K562 (cell line): ENCODE measurements around the gene LEUTX. TPM values are rescaled to one million over a fixed set of nuclear protein-coding genes. Genes with fewer than 3 reads are reported as not detected.

Experiments used
- ATAC-seq: fragments of 200-7000 bp; cut with Tn5 transposase; 3 replicates; pipeline ENCODE4 v1.9.1; 2020; ENCODE audit warnings: moderate library complexity
- BruUV-seq: library from RNA; stranded (reverse); fragments of 400-500 nt; replicated peaks from 2 replicates; lab custom pipeline; 2021; lab: Mats Ljungman, UMichigan
- CTCF ChIA-PET: fragments of 300-600 bp; formaldehyde crosslinking; extraction: SDS; loops from one replicate; lab custom pipeline; 2021; ENCODE audit warnings: low intra/inter-chr PET ratio; lab: Yijun Ruan, JAX
- POLR2A ChIA-PET: fragments of 300-600, 350-650 bp; sonication (Branson Sonifier 250); formaldehyde crosslinking; extraction: SDS; loops from one replicate; lab custom pipeline; 2021; ENCODE audit warnings: antibody characterized with exemption, inconsistent platforms; lab: Yijun Ruan, JAX
- DNase-seq, 4 experiments: peaks; one replicate each; pipeline versions ENCODE4 v3.0.0 to v3.0.0-alpha.2; 2011 to 2018; ENCODE audit warnings: low spot score in 3 of 4, mixed read lengths in 3 of 4; ENCODE audit errors: extremely low read depth in 1 of 4
- FAIRE-seq: peaks from 2 replicates; lab custom pipeline; 2011; peaks lifted over from hg19 to GRCh38; lab: Jason Lieb, UNC
- H2AFZ ChIP-seq: 2 replicates; pipeline ENCODE4 v1.6.0; 2011; ENCODE audit warnings: low read depth, low read length, control low read depth, inconsistent platforms
- H3K27ac ChIP-seq: fragments of 200-600 bp; 3 replicates; pipeline ENCODE4 v1.8.0; 2011; ENCODE audit warnings: low read depth, mild to moderate bottlenecking, control low read depth, inconsistent platforms, low read length, moderate library complexity, mixed read lengths; ENCODE audit errors: extremely low read depth
- H3K27me3 ChIP-seq, 2 experiments: fragments of 300-600 bp in 1 of 2; 2 replicates in 1 of 2; 3 replicates in 1 of 2; pipeline versions ENCODE4 v1.6.0 to v1.8.0; 2011; ENCODE audit warnings: inconsistent platforms in 2 of 2, low read length in 2 of 2, mild to moderate bottlenecking in 1 of 2, mixed read lengths in 1 of 2, moderate library complexity in 1 of 2; ENCODE audit not compliant: control insufficient read depth in 2 of 2, insufficient read depth in 2 of 2
- H3K36me3 ChIP-seq: fragments of 300-600 bp; 3 replicates; pipeline ENCODE4 v1.8.0; 2011; ENCODE audit warnings: mild to moderate bottlenecking, low read length, inconsistent platforms; ENCODE audit not compliant: control insufficient read depth, insufficient read depth
- H3K4me1 ChIP-seq, 2 experiments: fragments of 200-600 bp in 1 of 2; replicated peaks in 1 of 2; 2 replicates in 1 of 2; 3 replicates in 1 of 2; pipeline versions ENCODE4 v1.5.1 to v1.8.0; 2011; ENCODE audit warnings: inconsistent platforms in 2 of 2, low read length in 2 of 2, mild to moderate bottlenecking in 1 of 2, mixed read lengths in 1 of 2, moderate library complexity in 1 of 2; ENCODE audit not compliant: control insufficient read depth in 2 of 2, insufficient read depth in 2 of 2
- H3K4me2 ChIP-seq: 2 replicates; pipeline ENCODE4 v1.6.1; 2011; ENCODE audit warnings: low read length, control low read depth, inconsistent platforms, mixed read lengths; ENCODE audit not compliant: insufficient read depth
- H3K4me3 ChIP-seq: fragments of 200-600 bp; sonication (generic), shearing (Covaris generic); 2 replicates; pipeline ENCODE4 v1.5.1; 2016; ENCODE audit warnings: control low read depth, inconsistent platforms
- H3K79me2 ChIP-seq: fragments of 200-600 bp; 3 replicates; pipeline ENCODE4 v1.8.0; 2011; ENCODE audit warnings: low read length, inconsistent platforms; ENCODE audit not compliant: control insufficient read depth, insufficient read depth
- H3K9ac ChIP-seq, 2 experiments: 2 replicates each; pipeline versions ENCODE4 v1.6.0 to v1.6.1; 2011; ENCODE audit warnings: low read depth in 2 of 2, low read length in 2 of 2, control low read depth in 1 of 2, inconsistent platforms in 1 of 2, mild to moderate bottlenecking in 1 of 2, mixed read lengths in 1 of 2; ENCODE audit not compliant: insufficient read depth in 1 of 2
- H3K9me1 ChIP-seq: one replicate; pipeline ENCODE4 v1.6.0; 2011; ENCODE audit warnings: inconsistent platforms, mild to moderate bottlenecking, low read length, moderate library complexity; ENCODE audit not compliant: control insufficient read depth, insufficient read depth
- H3K9me3 ChIP-seq: replicated peaks from 2 replicates; pipeline ENCODE4 v1.5.1; 2011; ENCODE audit warnings: low read depth, low read length, inconsistent platforms; ENCODE audit not compliant: control insufficient read depth, insufficient read depth
- H4K20me1 ChIP-seq: replicated peaks from 2 replicates; pipeline ENCODE4 v1.6.1; 2011; ENCODE audit warnings: low read length, inconsistent platforms, mixed read lengths; ENCODE audit not compliant: control insufficient read depth, insufficient read depth
- CBX2 ChIP-seq: fragments of 200-600 bp; sonication (generic); IDR thresholded peaks from one replicate; pipeline ENCODE4 v1.6.1; 2012; ENCODE audit warnings: mild to moderate bottlenecking, low read length, inconsistent platforms; ENCODE audit not compliant: insufficient read depth, poor library complexity, severe bottlenecking
- DIDO1 ChIP-seq: fragments of 450-650 bp; IDR thresholded peaks from 2 replicates; pipeline ENCODE4 v1.6.1; 2016; ENCODE audit warnings: low read depth, missing biosample characterization, missing genetic modification characterization
- EP400 ChIP-seq: fragments of 450-650 bp; IDR thresholded peaks from 2 replicates; pipeline ENCODE4 v1.6.1; 2017; ENCODE audit warnings: antibody characterized with exemption, mild to moderate bottlenecking, moderate library complexity
- GTF2A2 ChIP-seq: IDR thresholded peaks from 2 replicates; pipeline ENCODE4 v1.6.1; 2016; ENCODE audit warnings: mild to moderate bottlenecking, missing genetic modification characterization, missing compliant biosample characterization
- HES1 ChIP-seq: fragments of 450-650 bp; IDR thresholded peaks from 2 replicates; pipeline ENCODE4 v1.6.1; 2016; ENCODE audit warnings: low read depth, mild to moderate bottlenecking, moderate library complexity
- MAFG ChIP-seq: fragments of 450-650 bp; conservative IDR thresholded peaks from 2 replicates; pipeline ENCODE4 v1.6.1; 2016; ENCODE audit warnings: missing genetic modification characterization, missing compliant biosample characterization
- NCOR1 ChIP-seq: fragments of 450-650 bp; IDR thresholded peaks from 2 replicates; pipeline ENCODE4 v1.6.1; 2016; ENCODE audit warnings: mild to moderate bottlenecking, moderate library complexity
- PATZ1 ChIP-seq: fragments of 250-450 bp; sonication (Bioruptor Pico); IDR thresholded peaks from 2 replicates; pipeline ENCODE4 v1.5.0; 2020; ENCODE audit warnings: mild to moderate bottlenecking, borderline replicate concordance
- PHB ChIP-seq: fragments of 250-450 bp; sonication (Bioruptor Pico); IDR thresholded peaks from 2 replicates; pipeline ENCODE4 v1.5.0; 2021
- RNF219 ChIP-seq: fragments of 250-450 bp; sonication (Bioruptor Pico); IDR thresholded peaks from 2 replicates; pipeline ENCODE4 v1.5.0; 2022; ENCODE audit warnings: mild to moderate bottlenecking
- SREBF1 ChIP-seq: fragments of 150-350 bp; IDR thresholded peaks from 2 replicates; pipeline ENCODE4 v1.6.1; 2014; ENCODE audit warnings: antibody characterized with exemption, low read depth, low read length, borderline replicate concordance
- TFE3 ChIP-seq: fragments of 450-650 bp; formaldehyde crosslinking; IDR thresholded peaks from 2 replicates; pipeline ENCODE4 v1.4.0; 2020; ENCODE audit warnings: mild to moderate bottlenecking, mixed read lengths
- U2AF1 ChIP-seq: fragments of 200-400 bp; formaldehyde crosslinking; optimal IDR thresholded peaks from 2 replicates; pipeline ENCODE3; 2017; ENCODE audit warnings: mild to moderate bottlenecking, low read depth, low read length, moderate library complexity
- ZNF212 ChIP-seq: fragments of 450-650 bp; formaldehyde crosslinking; IDR thresholded peaks from 2 replicates; pipeline ENCODE4 v1.4.0; 2020; ENCODE audit warnings: mild to moderate bottlenecking
- ZNF41 ChIP-seq: fragments of 250-450 bp; sonication (Bioruptor Pico); conservative IDR thresholded peaks from 2 replicates; pipeline ENCODE4 v1.4.0; 2020; ENCODE audit warnings: mild to moderate bottlenecking
- WGBS: fragments of 100-300 bp; shearing (Covaris generic); methylation state at CpG from one replicate; pipeline ENCODE4 v1.1.6; 2016; ENCODE audit warnings: low coverage, mixed read lengths; ENCODE audit not compliant: insufficient coverage; ENCODE audit errors: missing lambda C conversion rate; 5-methylcytosine and 5-hydroxymethylcytosine counted together
- in situ Hi-C: fragments of 300-500 bp; cut with MboI; formaldehyde crosslinking; loops from 4 replicates; pipeline ENCODE4 v1.15.0; 2018; ENCODE audit warnings: inconsistent platforms, mixed read lengths
- intact Hi-C: fragments of 100-400 bp; cut with micrococcal nuclease; formaldehyde crosslinking; loops from 2 replicates; pipeline ENCODE4 v1.14.2; 2022
- polyA plus RNA-seq, 8 experiments: library from polyadenylated mRNA; depleted of rRNA in 4 of 8; stranded (reverse) in 5 of 8; unstranded in 3 of 8; fragments of >200 nt; fragmentation: Nextera tagmentation in 2 of 8; fragmentation: Illumina TruSeq in 1 of 8; extraction: Ambion mirVana in 2 of 8; extraction: Trizol in 1 of 8; gene quantifications; 2 replicates each; pipeline versions ENCODE4 v1.2.1 to v1.2.3, GENCODE V29; 2011 to 2014; ENCODE audit warnings: inconsistent platforms in 1 of 8, missing spikeins in 1 of 8
- total RNA-seq, 7 experiments: library from RNA; depleted of rRNA in 6 of 7; stranded (reverse); fragments of >200 nt in 6 of 7; fragmentation: Illumina TruSeq in 2 of 7; extraction: Trizol in 2 of 7; gene quantifications; 2 replicates each; pipeline versions ENCODE4 v1.2.1 to v1.2.3, GENCODE V29; 2011 to 2021; ENCODE audit warnings: low replicate concordance in 1 of 7

Gene LEUTX
- total and polyA plus RNA-seq, 9 of the 15 experiments (the other 6 are each of a cell fraction or from before 2014, with no cell fraction given) = not detected

- Histone ChIP-seq H3K79me2 (no peaks in the 10 kb centered on the region), H2AFZ (no peak overlapping the region)
- TF ChIP-seq PATZ1 (CRISPR knock-in tag) (no peak), HES1 (no peak), GTF2A2 (tag) (no peak), U2AF1 (no peak), MAFG (tag) (no peak), ZNF41 (no peak), NCOR1 (no peak), RNF219 (CRISPR knock-in tag) (no peak), PHB (CRISPR knock-in tag) (no peak), CBX2 (no peak), DIDO1 (tag) (no peak), TFE3 (CRISPR knock-in tag) (no peak), EP400 (no peak), ZNF212 (no peak), SREBF1 (no peak)
- TF ChIP-seq, all 486 proteins: peak for 0
- Histone ChIP-seq H3K27me3 (peaks cover 0 to 5% of the 10 kb centered on the region in 2 experiments; a peak in 1 of 5 replicates), H3K4me3 (no peak overlapping the region), H3K9me1 (no peaks in the 10 kb centered on the region), H3K9ac (no peak overlapping the region), H3K27ac (no peak overlapping the region), H3K9me3 (no peaks in the 10 kb centered on the region), H3K4me2 (no peak overlapping the region), H3K4me1 (no peaks in the 10 kb centered on the region), H3K36me3 (no peaks in the 10 kb centered on the region), H4K20me1 (no peaks in the 10 kb centered on the region)
- FAIRE-seq = no peak
- 4% methylated on average over 2 of the region's 2 CpGs for WGBS
- POLR2A ChIA-PET = no interaction called here
- no peak for DNase-seq
- in situ Hi-C loops (no loop called here), intact Hi-C loops (no loop called here)
- no peak for ATAC-seq
- CTCF ChIA-PET = no interaction called here
- BruUV-seq = no TSS peak
Measured at GRCh38 chr19:39733841-39734240, 44.8 kb upstream of the LEUTX start.
